SJCRH30 (cell line): Measurements from ENCODE around the gene FASLG. TPM values are rescaled to one million over a fixed set of nuclear protein-coding genes. Genes with fewer than 3 reads are reported as not detected.
"Not testable (repeated sequence)": the region's sequence is repeated elsewhere in the genome, so short reads cannot be mapped to it uniquely, and the experiment has no call there.

Experiments used
- DNase-seq, 2 experiments: peaks; one replicate each; pipeline ENCODE4 v3.0.0-alpha.2; 2015 to 2020
- H3K27ac ChIP-seq: fragments of 250-450 bp; sonication (Bioruptor Pico); 2 replicates; pipeline ENCODE4 v1.5.1; 2020; ENCODE audit warnings: mild to moderate bottlenecking, moderate library complexity
- H3K27me3 ChIP-seq: fragments of 250-450 bp; sonication (Bioruptor Pico); 2 replicates; pipeline ENCODE4 v1.5.1; 2020; ENCODE audit warnings: mild to moderate bottlenecking, moderate library complexity
- H3K36me3 ChIP-seq: fragments of 250-450 bp; sonication (Bioruptor Pico); 2 replicates; pipeline ENCODE4 v1.5.1; 2020; ENCODE audit warnings: mild to moderate bottlenecking, moderate library complexity
- H3K4me1 ChIP-seq: fragments of 250-450 bp; sonication (Bioruptor Pico); 2 replicates; pipeline ENCODE4 v1.5.1; 2020; ENCODE audit warnings: mild to moderate bottlenecking, moderate library complexity
- H3K4me3 ChIP-seq: fragments of 250-450 bp; sonication (Bioruptor Pico); 2 replicates; pipeline ENCODE4 v1.5.1; 2020; ENCODE audit warnings: mild to moderate bottlenecking, moderate library complexity
- H3K9me3 ChIP-seq: fragments of 250-450 bp; sonication (Bioruptor Pico); replicated peaks from 2 replicates; pipeline ENCODE4 v1.5.1; 2020; ENCODE audit warnings: mild to moderate bottlenecking, moderate library complexity
- total RNA-seq: library from RNA; depleted of rRNA; stranded (reverse); fragments of >200 nt; shearing (Covaris generic); gene quantifications from 2 replicates; pipeline ENCODE4 v1.2.3, GENCODE V29; 2014; rRNA removed

The FASLG gene, protein sequence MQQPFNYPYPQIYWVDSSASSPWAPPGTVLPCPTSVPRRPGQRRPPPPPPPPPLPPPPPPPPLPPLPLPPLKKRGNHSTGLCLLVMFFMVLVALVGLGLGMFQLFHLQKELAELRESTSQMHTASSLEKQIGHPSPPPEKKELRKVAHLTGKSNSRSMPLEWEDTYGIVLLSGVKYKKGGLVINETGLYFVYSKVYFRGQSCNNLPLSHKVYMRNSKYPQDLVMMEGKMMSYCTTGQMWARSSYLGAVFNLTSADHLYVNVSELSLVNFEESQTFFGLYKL
- not detected in 2 replicates for total RNA-seq

GRCh38 chr1:172658871-172659453 lies at the start of gene FASLG:
Gene FASLG, plus strand, starts transcription at chr1:172659103. Its CDS starts 99 bp downstream, at chr1:172659202.
- H3K27me3 ChIP-seq = no peaks in the 10 kb centered on the region
- no peak within 1 kb of the TSS for H3K27ac ChIP-seq
- no peaks in the 10 kb centered on the region for H3K9me3 ChIP-seq
- no peaks in the 10 kb centered on the region for H3K36me3 ChIP-seq
- H3K4me1 ChIP-seq = no peaks in the 10 kb centered on the region
- no peak within 1 kb of the TSS for H3K4me3 ChIP-seq
- DNase-seq = no peak

DNA sequence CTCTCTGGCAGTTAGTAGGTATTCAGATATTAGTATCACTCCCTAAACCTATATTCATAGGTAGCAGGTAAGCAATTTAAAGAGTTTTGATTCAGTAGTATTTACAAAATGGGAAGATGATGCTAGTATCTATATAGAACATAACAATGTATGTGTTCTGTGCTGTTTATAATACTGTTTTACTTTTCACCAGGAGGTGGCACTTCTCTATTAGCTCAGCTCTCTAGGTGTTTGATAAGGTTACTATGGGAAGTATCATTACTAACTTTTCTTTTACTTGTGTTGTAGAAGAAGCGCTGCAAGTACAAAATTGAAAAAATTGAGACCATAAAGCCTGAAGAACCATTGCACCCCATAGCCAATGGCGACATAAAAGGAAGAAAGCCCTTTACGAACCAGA lies 49.4 kb upstream of the FASLG start:
- Histone ChIP-seq H3K9me3 (no peaks in the 10 kb centered on the region), H3K4me3 (no peak overlapping the region), H3K4me1 (no peaks in the 10 kb centered on the region; the same call in 1 of the 2 replicates), H3K36me3 (peaks cover 19% of the 10 kb centered on the region), H3K27ac (no peak overlapping the region), H3K27me3 (no peaks in the 10 kb centered on the region)
- no peak for DNase-seq

- H3K36me3 ChIP-seq = peaks cover 13% of the 10 kb centered on the region; the same call in 1 of the 2 replicates
- H3K27ac ChIP-seq = no peak overlapping the region
- no peaks in the 10 kb centered on the region for H3K9me3 ChIP-seq
- no peaks in the 10 kb centered on the region for H3K27me3 ChIP-seq
- H3K4me1 ChIP-seq = no peaks in the 10 kb centered on the region
- DNase-seq = no peak
- no peak overlapping the region for H3K4me3 ChIP-seq
Measured at GRCh38 chr1:172612478-172612877, 46.4 kb upstream of the FASLG start.

GRCh38 chr1:172613294-172613693 lies 45.6 kb upstream of the FASLG start:
- no peaks in the 10 kb centered on the region for H3K27me3 ChIP-seq
- H3K4me3 ChIP-seq = no peak overlapping the region
- no peak for DNase-seq
- no peak overlapping the region for H3K27ac ChIP-seq
- peaks cover 13% of the 10 kb centered on the region; the same call in 1 of the 2 replicates for H3K36me3 ChIP-seq
- no peaks in the 10 kb centered on the region for H3K4me1 ChIP-seq
- no peaks in the 10 kb centered on the region; the same call in 1 of the 2 replicates for H3K9me3 ChIP-seq

DNA sequence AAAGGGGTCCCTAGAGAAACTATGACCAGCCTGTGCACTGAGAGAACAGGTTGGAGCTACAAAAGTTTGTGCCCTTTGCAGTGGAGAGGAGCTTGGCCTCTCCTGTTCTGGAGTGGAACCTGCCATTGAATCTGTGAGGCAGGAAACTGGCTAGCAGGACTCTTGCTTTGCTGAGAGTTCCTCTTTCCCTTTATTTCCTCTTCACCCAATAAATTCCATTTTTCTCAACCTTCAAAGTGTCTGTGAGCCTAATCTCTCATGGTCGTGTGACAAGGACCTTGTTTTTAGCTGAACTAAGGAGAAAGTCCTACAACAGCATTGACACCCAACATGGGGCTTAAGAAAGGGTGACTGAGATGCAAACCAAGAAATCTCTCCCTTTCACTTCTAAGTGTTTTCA lies 42.7 kb upstream of the FASLG start:
- H3K4me3 ChIP-seq = no peak overlapping the region
- no peak overlapping the region for H3K27ac ChIP-seq
- DNase-seq = no peak
- H3K27me3 ChIP-seq = no peaks in the 10 kb centered on the region
- no peaks in the 10 kb centered on the region for H3K4me1 ChIP-seq
- H3K9me3 ChIP-seq = no peaks in the 10 kb centered on the region; the same call in none of the 2 replicates
- 0 out of 2 replicates have a peak, but pooled peaks cover 5% of the 10 kb centered on the region for H3K36me3 ChIP-seq

- Histone ChIP-seq H3K4me1 (no peaks in the 10 kb centered on the region), H3K27me3 (no peaks in the 10 kb centered on the region), H3K36me3 (0 out of 2 replicates have a peak, but pooled peaks cover 2% of the 10 kb centered on the region), H3K4me3 (no peak overlapping the region), H3K9me3 (no peaks in the 10 kb centered on the region; the same call in none of the 2 replicates), H3K27ac (no peak overlapping the region)
- no peak for DNase-seq
Measured at GRCh38 chr1:172616636-172617035, 42.3 kb upstream of the FASLG start.

- H3K36me3 ChIP-seq, H3K4me3 ChIP-seq, H3K27ac ChIP-seq, H3K4me1 ChIP-seq, H3K27me3 ChIP-seq, H3K9me3 ChIP-seq, DNase-seq: not testable (repeated sequence)
Measured at GRCh38 chr1:172620603-172621002, 38.3 kb upstream of the FASLG start.

DNA sequence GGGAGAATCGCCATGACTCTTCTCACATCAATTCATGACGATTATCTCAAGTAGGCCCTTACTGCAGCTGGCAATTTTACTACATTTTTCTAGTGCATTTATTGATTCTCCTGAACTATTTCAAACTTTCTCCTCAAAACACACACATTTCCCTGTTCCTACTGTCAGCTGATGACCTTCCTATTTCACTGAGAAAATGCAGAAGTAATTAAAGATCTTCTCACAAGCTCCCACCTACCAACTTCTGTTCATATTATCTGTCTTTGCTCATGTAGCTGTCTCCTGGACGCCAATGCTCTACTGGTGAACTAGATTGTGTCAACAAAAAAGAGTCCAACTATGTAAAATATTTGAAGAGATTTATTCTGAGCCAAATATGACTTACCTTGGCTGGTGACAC lies 36.4 kb upstream of the FASLG start:
- H3K36me3 ChIP-seq = no peaks in the 10 kb centered on the region

DNA sequence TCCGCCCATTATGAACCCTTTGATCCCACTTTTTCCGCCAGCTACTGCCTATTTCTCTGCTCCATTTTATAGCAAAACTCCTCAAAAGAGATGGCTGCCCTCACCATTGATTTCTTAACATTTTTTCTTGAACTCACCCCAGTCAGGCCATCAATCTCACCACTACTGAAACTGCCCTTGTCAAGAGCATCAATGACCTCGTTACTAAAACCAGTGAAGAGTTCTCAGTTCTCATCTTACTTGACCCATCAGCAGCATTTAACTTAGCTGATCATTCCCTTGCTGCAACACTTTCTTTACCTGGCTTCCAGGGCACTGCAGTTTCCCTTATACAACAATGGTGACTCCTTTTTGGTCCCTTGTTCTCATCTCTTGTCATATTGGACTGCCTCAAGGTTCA lies 35.2 kb upstream of the FASLG start:
- no peak overlapping the region for H3K27ac ChIP-seq
- H3K4me1 ChIP-seq = no peaks in the 10 kb centered on the region
- peaks cover 2% of the 10 kb centered on the region; the same call in 1 of the 2 replicates for H3K9me3 ChIP-seq
- H3K27me3 ChIP-seq = no peaks in the 10 kb centered on the region
- H3K4me3 ChIP-seq = no peak overlapping the region
- DNase-seq = no peak
- H3K36me3 ChIP-seq = no peaks in the 10 kb centered on the region

More for the DNA sequence above, 36.4 kb upstream of the FASLG start:
- Histone ChIP-seq H3K9me3 (peaks cover 2% of the 10 kb centered on the region), H3K27me3 (no peaks in the 10 kb centered on the region), H3K4me3 (no peak overlapping the region), H3K27ac (no peak overlapping the region), H3K4me1 (no peaks in the 10 kb centered on the region)
- DNase-seq = no peak

DNA sequence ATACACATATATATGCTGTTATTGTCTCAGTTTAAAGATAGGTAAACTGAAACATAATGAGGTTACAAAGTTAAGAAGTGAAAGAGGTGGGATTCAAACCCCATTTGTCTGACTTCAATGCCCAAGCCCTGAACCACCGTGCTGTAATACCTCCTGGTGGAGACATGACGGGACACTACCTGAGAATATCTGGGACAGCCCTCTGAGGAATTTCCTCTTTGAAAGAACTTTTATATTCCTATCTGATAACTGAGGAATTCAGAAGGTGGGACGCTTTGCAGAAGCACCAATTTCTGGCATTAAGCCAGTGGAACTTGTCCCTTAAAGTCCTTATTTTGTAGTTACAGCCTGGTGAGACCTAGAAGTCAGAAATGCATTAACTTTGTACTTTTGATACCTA lies 32.1 kb upstream of the FASLG start:
- H3K36me3 ChIP-seq = no peaks in the 10 kb centered on the region
- no peaks in the 10 kb centered on the region for H3K4me1 ChIP-seq
- DNase-seq = no peak

DNA sequence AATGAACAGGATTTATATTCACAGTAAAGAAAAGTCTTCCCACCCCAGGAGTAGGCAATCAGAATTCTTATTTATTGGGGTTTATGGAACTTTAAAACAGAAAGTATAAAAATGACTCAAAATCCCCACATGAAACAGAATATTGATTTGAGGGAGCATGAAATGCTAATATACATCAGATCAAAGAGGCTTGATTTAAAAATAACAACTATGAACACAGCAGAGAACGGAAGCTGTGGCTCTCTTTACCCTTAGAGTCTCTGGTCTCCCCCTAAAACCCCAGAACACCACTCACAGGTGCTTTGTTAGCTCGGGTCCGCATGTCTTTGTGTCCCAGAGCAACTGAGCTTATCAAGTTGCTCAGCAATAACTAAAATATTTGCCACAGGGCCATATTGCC lies 31.2 kb upstream of the FASLG start:
- H3K27me3 ChIP-seq = no peaks in the 10 kb centered on the region
- H3K4me3 ChIP-seq = no peak overlapping the region
- H3K4me1 ChIP-seq = no peaks in the 10 kb centered on the region
- no peaks in the 10 kb centered on the region for H3K36me3 ChIP-seq
- H3K9me3 ChIP-seq = 0 out of 2 replicates have a peak, but pooled peaks cover 2% of the 10 kb centered on the region
- H3K27ac ChIP-seq = no peak overlapping the region
- DNase-seq = no peak

More for the DNA sequence above, 32.1 kb upstream of the FASLG start:
- no peaks in the 10 kb centered on the region for H3K27me3 ChIP-seq
- H3K4me3 ChIP-seq = no peak overlapping the region
- H3K27ac ChIP-seq = no peak overlapping the region
- 0 out of 2 replicates have a peak, but pooled peaks cover 2% of the 10 kb centered on the region for H3K9me3 ChIP-seq

GRCh38 chr1:172628401-172628800 lies 30.5 kb upstream of the FASLG start:
- Histone ChIP-seq H3K36me3 (no peaks in the 10 kb centered on the region), H3K9me3 (0 out of 2 replicates have a peak, but pooled peaks cover 2% of the 10 kb centered on the region), H3K27ac (no peak overlapping the region), H3K4me1 (no peaks in the 10 kb centered on the region), H3K4me3 (no peak overlapping the region), H3K27me3 (no peaks in the 10 kb centered on the region)
- no peak for DNase-seq

GRCh38 chr1:172629170-172629569 lies 29.7 kb upstream of the FASLG start:
- Histone ChIP-seq H3K9me3 (no peaks in the 10 kb centered on the region), H3K4me3 (no peak overlapping the region), H3K4me1 (no peaks in the 10 kb centered on the region), H3K27ac (no peak overlapping the region), H3K27me3 (no peaks in the 10 kb centered on the region), H3K36me3 (no peaks in the 10 kb centered on the region)
- DNase-seq = no peak

DNA sequence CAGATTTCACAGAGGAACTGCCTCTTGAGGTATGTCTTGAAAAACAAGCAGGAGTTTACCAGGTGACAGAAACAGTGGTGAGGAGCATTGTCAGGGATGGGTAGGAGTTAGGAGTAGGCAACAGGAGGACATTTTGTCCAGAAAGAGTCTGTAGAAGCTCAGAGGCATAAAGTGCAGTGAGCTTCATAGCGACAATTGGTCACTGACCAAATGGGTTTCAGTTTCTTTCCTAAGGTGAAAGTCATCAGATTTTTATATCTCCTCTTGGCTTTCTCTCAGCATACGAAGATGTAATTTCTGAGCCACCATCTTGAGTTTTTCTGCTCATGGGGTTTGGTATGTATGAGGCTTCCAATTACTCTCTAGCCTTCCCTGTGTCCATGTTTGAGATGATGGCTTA lies 29.3 kb upstream of the FASLG start:
- Histone ChIP-seq H3K4me1 (no peaks in the 10 kb centered on the region), H3K27me3 (no peaks in the 10 kb centered on the region), H3K4me3 (no peak overlapping the region), H3K36me3 (no peaks in the 10 kb centered on the region), H3K9me3 (no peaks in the 10 kb centered on the region), H3K27ac (no peak overlapping the region)
- no peak for DNase-seq

DNA sequence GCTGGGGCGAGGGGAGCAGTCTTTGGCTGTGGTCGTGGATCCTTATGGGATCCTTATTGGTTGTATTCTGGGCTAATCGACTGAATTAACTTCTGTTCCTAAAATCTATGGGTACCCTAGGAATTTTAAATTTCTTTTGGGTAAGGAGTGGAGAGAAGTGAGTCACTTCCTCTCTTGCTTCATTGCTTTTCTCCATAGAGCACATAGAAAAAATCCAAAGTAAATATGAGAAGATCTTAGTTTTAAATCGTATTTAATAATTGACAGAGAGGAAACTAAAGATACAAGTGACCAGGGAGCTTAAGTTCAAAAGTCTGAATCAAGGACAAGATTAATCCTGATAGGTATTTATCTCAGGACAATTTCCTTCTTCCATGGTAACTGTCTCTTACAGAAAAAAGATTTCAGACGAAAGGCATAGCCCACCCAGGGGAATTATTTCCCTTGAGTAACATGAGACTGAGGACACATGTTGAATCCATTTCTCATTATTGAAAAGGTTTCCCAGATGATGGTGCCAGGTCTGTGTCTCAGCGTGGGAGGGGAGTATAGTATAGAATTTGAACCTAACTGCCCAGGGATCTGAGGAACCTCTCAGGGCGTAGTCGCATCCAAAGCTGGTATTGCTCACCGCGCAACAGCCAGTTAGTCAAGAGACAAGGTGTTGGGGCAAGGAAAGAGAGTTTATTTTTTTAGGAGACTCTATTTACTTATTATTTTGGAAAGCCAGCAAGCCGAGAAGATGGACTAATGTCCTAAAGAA lies 28.7 kb upstream of the FASLG start:
- H3K36me3 ChIP-seq = no peaks in the 10 kb centered on the region
- H3K4me1 ChIP-seq = no peaks in the 10 kb centered on the region
- no peak for DNase-seq

More for the DNA sequence above, 28.7 kb upstream of the FASLG start:
- no peak overlapping the region for H3K27ac ChIP-seq
- no peaks in the 10 kb centered on the region for H3K9me3 ChIP-seq
- H3K4me3 ChIP-seq = no peak overlapping the region
- H3K27me3 ChIP-seq = no peaks in the 10 kb centered on the region
